ENCODE results near the gene ARIH2. TPM values are rescaled to one million over a fixed set of nuclear protein-coding genes. Genes with fewer than 3 reads are reported as not detected.
A peak's percentile ranks its signal among the peaks of the same experiment; 100 is the strongest.
"Not testable (repeated sequence)": the region's sequence is repeated elsewhere in the genome, so short reads cannot be mapped to it uniquely, and the experiment has no call there.

The ARIH2 gene
- 61.1 and 82.5 TPM in 2 replicates for polyA plus RNA-seq (2014; cell fraction: cytosol; rRNA removed)
- 47.5 and 53.4 TPM in 2 replicates for polyA plus RNA-seq (2014; cell fraction: nucleus; rRNA removed)

- DNase-seq (ENCODE audit: low spot score) = peak; percentile 92
Observed at GRCh38 chr3:48918388-48919214, at the start of gene ARIH2. TSS of gene ARIH2 (plus strand) at chr3:48918842. CDS start at chr3:48927559, 8,717 bp downstream.

DNA sequence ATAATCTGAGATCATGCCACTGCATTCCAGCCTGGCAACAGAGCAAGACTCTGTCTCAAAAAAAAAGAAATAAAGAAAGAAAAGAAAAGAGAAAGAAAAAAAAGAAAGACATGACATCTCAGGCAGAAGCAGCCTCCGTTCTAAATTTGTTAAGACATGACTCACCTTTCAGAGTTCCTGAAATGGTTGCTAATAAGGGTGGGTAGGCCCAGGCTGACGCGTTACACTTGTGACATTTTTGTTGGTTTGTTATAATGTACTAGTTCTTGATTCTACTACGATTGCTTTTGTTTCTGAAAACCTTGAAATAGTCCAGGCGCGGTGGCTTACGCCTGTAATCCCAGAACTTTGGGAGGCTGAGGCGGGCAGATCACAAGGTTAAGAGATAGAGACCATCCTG lies 41.0 kb upstream of the ARIH2 start:
- DNase-seq (ENCODE audit: low spot score) = no peak

- DNase-seq (ENCODE audit: low spot score) = no peak
Observed at GRCh38 chr3:48879307-48879993, 39.2 kb upstream of the ARIH2 start.

- DNase-seq (ENCODE audit: low spot score) = no peak
Observed at GRCh38 chr3:48879994-48880377, 38.7 kb upstream of the ARIH2 start.

DNA sequence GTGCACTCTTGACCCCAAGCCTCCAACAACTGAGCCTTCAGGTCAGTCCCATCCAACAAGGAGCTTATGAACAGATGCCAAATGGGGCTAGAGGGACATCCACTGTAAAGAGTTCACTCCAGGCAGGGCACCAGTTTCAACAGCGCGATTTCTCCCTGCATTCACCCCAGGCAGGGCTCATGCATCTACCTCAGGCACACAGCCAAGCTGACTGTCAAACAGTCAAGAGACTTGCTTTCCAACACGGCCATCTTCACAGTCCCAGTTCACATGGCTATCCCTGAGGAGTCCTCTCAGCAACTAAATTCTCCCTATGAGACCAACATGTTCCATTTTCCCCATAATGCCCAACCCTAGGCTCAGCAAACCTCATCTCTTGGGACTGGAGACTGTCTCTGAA lies 37.6 kb upstream of the ARIH2 start:
- DNase-seq (ENCODE audit: low spot score) = no peak

GRCh38 chr3:48881652-48882114 lies 37.0 kb upstream of the ARIH2 start:
- DNase-seq (ENCODE audit: low spot score) = no peak

DNA sequence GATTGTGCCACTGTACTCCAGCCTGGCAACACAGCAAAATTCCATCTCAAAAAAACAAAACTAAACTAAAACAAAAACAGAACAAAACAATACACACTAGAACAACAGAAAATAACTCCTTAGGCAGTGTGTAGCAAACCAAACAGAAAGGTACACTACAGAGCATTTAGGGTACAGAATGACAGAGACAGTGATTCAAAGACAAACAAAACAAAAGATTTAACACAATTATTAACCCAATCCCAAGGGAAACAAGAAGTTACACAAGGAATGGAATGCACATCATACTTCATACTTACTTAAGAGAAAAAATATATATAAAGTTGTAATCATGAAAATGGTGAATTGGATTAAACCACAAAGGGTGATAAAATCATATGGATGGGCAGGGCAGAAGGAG lies 32.9 kb upstream of the ARIH2 start:
- no peak for DNase-seq (ENCODE audit: low spot score)

DNA sequence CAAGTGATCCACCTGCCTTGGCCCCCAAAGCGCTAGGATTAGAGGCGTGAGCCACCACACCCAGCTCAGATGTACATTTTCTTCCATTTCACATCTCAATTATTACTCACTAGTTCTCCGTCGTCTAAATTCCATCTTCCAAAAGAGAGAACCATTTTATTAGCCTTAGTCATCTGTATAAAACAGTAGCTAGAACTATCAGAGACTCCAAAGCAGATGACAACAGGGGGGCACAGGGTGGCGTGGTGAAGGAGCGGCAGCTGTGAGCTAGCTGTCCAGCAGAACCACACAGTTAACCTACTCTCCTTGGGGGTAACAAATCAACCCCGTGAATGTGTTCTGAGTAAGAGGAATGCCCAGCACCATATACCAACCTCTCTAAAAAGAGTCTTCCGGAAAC lies 27.0 kb upstream of the ARIH2 start:
- no peak for DNase-seq (ENCODE audit: low spot score)

- no peak for DNase-seq (ENCODE audit: low spot score)
Observed at GRCh38 chr3:48894516-48894915, 24.1 kb upstream of the ARIH2 start.

GRCh38 chr3:48896936-48897335 lies 21.7 kb upstream of the ARIH2 start:
- DNase-seq (ENCODE audit: low spot score) = no peak

DNA sequence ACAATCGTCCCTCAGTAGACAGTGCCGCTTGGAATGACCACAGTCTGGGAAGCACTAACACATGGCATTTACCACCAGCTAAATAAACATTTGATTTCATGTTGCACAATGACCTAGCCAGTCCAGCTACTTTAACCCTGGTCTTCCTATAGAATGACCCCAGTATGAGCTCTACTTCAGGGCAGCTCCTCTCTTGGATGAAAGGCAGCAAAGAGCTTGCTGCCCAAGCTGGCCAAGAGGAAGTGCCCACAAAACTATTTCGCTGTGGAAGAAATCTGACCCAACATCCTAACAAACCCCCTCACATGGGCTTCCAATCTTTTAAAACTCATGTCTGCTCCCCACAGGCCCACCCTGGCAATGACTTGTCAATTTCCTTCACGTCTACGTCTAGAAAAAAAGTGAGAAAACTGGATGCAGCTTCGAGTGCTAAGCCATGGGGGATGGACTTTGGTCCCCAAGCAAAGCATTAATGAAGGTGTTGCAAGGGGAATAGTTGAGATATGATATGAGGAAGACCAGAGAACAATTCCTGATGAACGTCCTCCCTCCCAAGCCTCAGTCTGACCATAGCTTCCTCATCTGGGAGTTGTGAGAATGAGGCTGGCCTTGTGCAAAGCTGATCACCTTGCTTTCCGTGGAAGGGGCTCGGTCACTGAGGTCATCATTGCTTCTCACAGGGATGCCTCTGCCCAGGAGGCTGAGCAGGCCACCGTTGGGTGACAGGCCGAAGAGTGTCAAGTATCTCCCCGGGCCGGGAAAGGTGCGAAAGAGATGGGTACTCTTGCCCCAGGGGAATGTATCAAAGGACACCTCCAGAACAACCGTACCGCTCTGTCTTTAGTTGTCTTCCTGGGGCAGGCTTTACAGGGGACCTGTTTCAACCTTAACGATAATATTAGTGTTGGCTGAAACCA lies 20.9 kb upstream of the ARIH2 start:
- DNase-seq (ENCODE audit: low spot score) = no peak

DNA sequence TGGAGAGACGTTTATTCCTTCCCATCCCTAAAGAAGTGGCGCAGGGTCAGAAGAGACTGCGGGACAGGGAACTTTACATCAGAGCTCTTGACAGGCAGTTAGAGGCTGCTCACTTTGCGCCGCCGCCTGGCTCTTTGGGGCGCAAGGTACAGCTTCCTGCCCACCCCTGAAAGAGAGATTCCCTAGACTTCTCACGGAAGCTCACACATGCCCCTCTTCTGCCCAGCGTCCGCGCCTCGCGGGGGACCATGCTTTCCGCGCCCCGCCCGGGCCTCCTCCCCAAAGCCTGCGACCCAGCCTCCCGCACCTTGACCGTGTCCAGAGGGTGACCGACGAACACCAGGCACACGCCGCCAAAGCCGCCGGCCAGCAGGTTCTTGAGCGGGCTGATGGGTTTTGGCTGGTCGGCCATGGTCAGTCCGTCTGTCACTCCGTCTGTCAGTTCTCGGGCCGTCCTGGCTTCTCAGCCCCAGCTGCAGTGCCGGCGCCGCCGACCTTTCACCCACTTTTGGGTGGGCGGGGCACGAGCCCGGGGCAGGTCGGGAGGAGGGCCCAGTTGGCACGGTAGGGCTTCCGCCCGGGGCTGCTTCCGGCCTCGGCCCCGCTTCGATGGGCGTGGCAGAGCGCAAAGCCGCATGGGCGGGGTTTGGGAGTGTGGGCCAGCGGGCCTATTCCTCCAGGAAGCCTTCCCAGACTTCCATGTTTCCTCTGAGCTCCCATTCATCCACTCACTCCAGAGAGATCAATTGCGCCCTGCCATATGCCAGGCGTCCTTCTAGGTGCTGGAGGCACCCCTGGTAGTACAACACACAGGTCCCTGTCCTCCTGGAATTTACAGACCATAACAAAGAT lies 20.0 kb upstream of the ARIH2 start, which contains the start of gene SLC25A20:
TSS of gene SLC25A20 (minus strand) at position 500 of the 852 bp plus-strand sequence. CDS start at position 412, 88 bp downstream.
- DNase-seq (ENCODE audit: low spot score) = peak; percentile 81

GRCh38 chr3:48899273-48899672 lies 19.4 kb upstream of the ARIH2 start:
- DNase-seq (ENCODE audit: low spot score) = no peak

GRCh38 chr3:48907026-48907425 lies 11.6 kb upstream of the ARIH2 start:
- DNase-seq (ENCODE audit: low spot score) = not testable (repeated sequence)

DNA sequence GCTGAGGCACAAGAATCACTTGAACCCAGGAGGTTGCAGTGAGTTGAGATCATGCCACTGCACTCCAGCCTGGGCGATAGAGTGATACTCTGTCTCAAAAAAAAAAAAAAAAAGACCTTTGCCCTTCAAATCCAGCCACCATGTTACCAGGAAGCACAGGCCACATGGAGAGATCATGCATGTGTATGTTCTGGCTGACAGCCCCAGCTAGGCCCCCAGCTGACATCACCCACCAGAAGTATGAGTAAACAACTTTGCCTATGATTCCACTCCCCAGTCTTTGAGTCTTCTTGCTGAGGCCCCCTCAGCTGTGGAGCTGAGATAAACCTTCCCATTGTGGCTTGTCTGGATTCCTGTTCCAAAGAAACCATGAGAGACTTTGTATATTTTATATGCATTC lies 3.3 kb upstream of the ARIH2 start:
- DNase-seq (ENCODE audit: low spot score) = no peak

DNA sequence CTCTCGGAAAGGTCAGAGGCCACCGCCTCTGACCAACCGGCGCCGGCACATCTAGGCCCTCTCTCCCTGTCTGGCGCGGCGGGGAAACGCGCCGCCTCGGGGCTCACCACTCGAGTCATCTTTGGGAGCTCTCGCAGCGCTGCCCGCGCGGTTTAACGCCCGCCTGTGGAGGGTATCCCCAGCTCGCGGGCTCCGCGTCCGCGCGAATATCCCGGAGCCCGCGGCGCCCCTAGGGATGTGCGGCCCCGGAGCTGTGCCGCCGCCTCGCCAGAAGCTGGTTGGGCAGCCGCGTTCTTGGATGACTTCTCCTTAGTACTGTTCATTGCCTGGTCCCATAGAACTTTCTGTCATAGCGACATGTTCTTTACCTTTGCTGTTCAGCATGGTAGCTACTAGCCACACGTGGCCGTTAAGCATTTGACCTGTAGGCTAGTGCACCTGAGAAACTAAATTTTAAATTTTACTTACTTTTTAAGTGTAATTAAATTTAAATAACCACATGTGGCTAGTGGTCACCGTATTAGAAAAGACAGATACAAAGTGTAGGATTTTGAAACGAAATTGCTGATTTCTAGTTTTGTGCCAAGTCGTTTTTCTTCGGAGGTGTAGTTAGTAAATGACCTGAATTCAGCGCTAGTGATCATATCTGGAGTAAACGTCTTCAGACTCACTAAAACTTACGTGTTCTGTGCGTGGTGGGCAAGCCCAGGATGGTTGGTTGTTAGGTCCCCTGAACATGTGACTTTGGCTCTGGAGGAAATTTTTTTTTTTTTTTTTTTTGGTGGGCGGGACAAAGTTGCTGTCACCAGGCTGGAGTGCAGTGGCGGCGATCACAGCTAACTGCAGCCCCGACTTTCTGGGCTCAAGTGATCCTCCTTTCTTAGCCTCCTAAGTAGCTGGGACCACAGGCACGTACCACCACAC lies 835 bp downstream of the ARIH2 start:
- DNase-seq (ENCODE audit: low spot score) = peak; percentile 64

DNA sequence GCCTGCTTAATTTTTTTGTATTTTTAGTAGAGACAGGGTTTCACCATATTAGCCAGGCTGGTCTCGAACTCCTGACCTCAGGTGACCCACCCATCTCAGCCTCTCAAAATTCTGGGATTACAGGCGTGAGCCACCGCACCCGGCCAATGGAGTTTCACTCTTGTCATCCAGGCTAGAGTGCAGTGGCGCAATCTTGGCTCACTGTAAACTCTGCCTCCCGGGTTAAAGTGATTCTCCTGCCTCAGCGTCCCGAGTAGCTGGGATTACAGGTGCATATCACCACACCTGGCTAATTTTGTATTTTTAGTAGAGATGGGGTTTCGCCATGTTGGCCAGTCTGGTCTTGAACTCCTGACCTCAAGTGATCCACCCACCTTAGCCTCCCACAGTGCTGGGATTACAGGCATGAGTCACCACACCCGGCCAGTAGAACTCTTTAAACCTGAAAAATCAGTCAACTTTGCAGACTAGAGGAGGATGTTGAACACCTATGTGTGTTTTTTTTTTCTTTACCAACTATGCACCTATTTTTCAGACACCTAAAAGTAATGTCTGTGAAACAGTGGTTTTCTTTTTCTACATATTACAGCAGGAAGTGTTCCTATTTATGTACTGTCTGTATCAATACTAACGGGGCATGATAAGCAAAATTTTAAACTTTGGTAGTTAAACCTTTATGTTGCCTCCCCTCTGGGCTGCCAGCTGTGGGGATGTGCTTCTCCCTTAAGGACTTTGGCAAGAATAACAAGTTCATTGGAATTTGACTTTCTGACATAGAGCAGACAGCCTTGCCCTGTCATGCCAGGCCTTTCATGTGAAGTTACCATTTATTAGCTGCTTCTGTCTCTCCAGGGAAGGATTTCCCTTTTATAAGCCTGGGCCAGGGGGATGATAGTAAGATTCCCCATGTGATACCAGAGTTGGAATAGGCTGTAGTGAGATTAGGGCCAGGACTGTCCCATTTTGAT lies 8.1 kb downstream of the ARIH2 start:
- no peak for DNase-seq (ENCODE audit: low spot score)

DNA sequence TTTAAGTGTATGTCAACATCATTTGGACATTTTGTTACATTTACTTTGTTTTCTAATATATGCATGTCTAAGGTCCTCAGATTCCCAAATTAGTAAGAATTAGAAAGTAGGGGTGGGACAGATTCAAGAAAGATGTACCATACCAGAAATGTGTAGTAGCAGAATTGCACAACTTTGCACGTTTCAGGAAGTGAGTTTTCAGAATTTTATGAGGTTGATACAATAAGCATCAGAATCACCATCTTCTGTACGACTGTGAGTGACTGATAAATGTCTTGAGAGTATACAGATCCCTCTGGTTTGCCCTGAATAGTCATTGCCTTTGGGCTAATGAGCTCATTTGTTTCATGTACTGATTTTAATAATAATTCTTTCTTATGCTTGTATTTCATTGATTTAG lies 9.3 kb downstream of the ARIH2 start:
- no peak for DNase-seq (ENCODE audit: low spot score)

All from SK-N-DZ (cell line).